Spinal cord (tissue), 10 donors: ENCODE data around the gene GOLGA8Q. TPM values are rescaled to one million over a fixed set of nuclear protein-coding genes. Genes with fewer than 3 reads are reported as not detected.
"Not testable (repeated sequence)": the region's sequence is repeated elsewhere in the genome, so short reads cannot be mapped to it uniquely, and the experiment has no call there.

Experiments used
- DNase-seq, 6 donors: peaks; one replicate each; pipeline versions ENCODE4 v3.0.0 to v3.0.0-alpha.2; 2013 to 2015; ENCODE audit warnings: low spot score in 6 of 6, low read depth in 4 of 6
- H3K27ac ChIP-seq: one replicate; pipeline ENCODE4 v1.5.1; 2013; ENCODE audit warnings: low read depth, low read length, control low read depth
- H3K27me3 ChIP-seq: one replicate; pipeline ENCODE4 v1.6.1; 2013; ENCODE audit warnings: low read length; ENCODE audit not compliant: control insufficient read depth, insufficient read depth
- H3K36me3 ChIP-seq: one replicate; pipeline ENCODE4 v1.6.1; 2013; ENCODE audit warnings: low read length; ENCODE audit not compliant: control insufficient read depth, insufficient read depth
- H3K4me1 ChIP-seq: one replicate; pipeline ENCODE4 v1.6.1; 2013; ENCODE audit warnings: low read length; ENCODE audit not compliant: control insufficient read depth, insufficient read depth
- H3K4me3 ChIP-seq: one replicate; pipeline ENCODE4 v1.5.1; 2013; ENCODE audit warnings: low read depth, low read length, control low read depth
- H3K9me3 ChIP-seq: one replicate; pipeline ENCODE4 v1.6.1; 2013; ENCODE audit warnings: low read length; ENCODE audit not compliant: control insufficient read depth, insufficient read depth
- WGBS: methylation state at CpG from one replicate; pipeline ENCODE4 v1.1.5; 2013; ENCODE audit warnings: missing lambda C conversion rate; ENCODE audit not compliant: insufficient coverage; 5-methylcytosine and 5-hydroxymethylcytosine counted together
- polyA plus RNA-seq, 2 donors: library from polyadenylated mRNA; unstranded; fragments of 120-200 nt; gene quantifications; one replicate each; pipeline ENCODE4 v1.2.1, GENCODE V29; 2013; ENCODE audit not compliant: insufficient read length in 2 of 2
- small RNA-seq: library from RNA; depleted of rRNA; stranded (forward); fragments of <200 nt; gene quantifications from one replicate; pipeline ENCODE3, GENCODE V24; 2014; ENCODE audit warnings: low replicate concordance
- total RNA-seq, 2 donors: library from RNA; depleted of rRNA in 1 of 2; stranded (reverse); fragments of 120-200 nt in 1 of 2; fragments of >200 nt in 1 of 2; gene quantifications; one replicate each; pipeline versions ENCODE4 v1.2.3 to v1.2.4, GENCODE V29; 2013 to 2014
- donor health status: healthy.

The GOLGA8Q gene
- total and polyA plus RNA-seq, 4 donors = 0.87 to 3.7 (median 2.1) TPM

- not testable (repeated sequence) for H3K27me3 ChIP-seq, DNase-seq, H3K9me3 ChIP-seq, H3K4me3 ChIP-seq, H3K27ac ChIP-seq, H3K36me3 ChIP-seq, H3K4me1 ChIP-seq
- WGBS = no CpG with 5 or more reads among the region's 6 CpGs
Observed at GRCh38 chr15:30579394-30579970, 27.6 kb downstream of the GOLGA8Q start.

GRCh38 chr15:30580716-30581115 is 28.9 kb downstream of the GOLGA8Q start:
- not testable (repeated sequence) for H3K4me3 ChIP-seq, H3K4me1 ChIP-seq

GRCh38 chr15:30598953-30599352 is 47.1 kb downstream of the GOLGA8Q start:
- not testable (repeated sequence) for H3K27me3 ChIP-seq, H3K4me3 ChIP-seq, H3K9me3 ChIP-seq, H3K4me1 ChIP-seq, H3K36me3 ChIP-seq, H3K27ac ChIP-seq, DNase-seq
- WGBS = no CpG with 5 or more reads among the region's 2 CpGs

More at GRCh38 chr15:30580716-30581115, 28.9 kb downstream of the GOLGA8Q start:
- no CpG with 5 or more reads among the region's 4 CpGs for WGBS
- DNase-seq, H3K36me3 ChIP-seq, H3K9me3 ChIP-seq, H3K27me3 ChIP-seq, H3K27ac ChIP-seq: not testable (repeated sequence)

GRCh38 chr15:30603796-30604195 is 51.9 kb downstream of the GOLGA8Q start, which contains the start of gene GOLGA8H:
Gene GOLGA8H, plus strand, starts transcription at chr15:30604028. Its CDS starts 98 bp downstream, at chr15:30604126.
- H3K9me3 ChIP-seq, H3K27me3 ChIP-seq, H3K27ac ChIP-seq, H3K4me3 ChIP-seq, DNase-seq, H3K4me1 ChIP-seq, H3K36me3 ChIP-seq: not testable (repeated sequence)
- WGBS = no CpG with 5 or more reads among the region's 8 CpGs

Small RNA genes lying within 50 kb of the gene (small RNA-seq; reads per million reads assigned to genes)
- not detected for gene RF00096
- not detected for gene RN7SL796P

Other genes starting within 250 kb of the GOLGA8Q start
- gene CHRFAM7A, start 158.5 kb upstream of the GOLGA8Q start, total RNA-seq = 1 to 10 TPM; 3.2 to 9.0 TPM
- gene CHRFAM7A, start 158.5 kb upstream of the GOLGA8Q start, polyA plus RNA-seq = 10 to 100 TPM in 1 of 2 donors, 1 to 10 TPM in 1; 8.3 to 10.9 TPM
- 1 to 10 TPM; 2.8 to 5.5 TPM for gene GOLGA8R, start 137.8 kb upstream of the GOLGA8Q start, total RNA-seq
- 1 to 10 TPM; 3.8 to 8.1 TPM for gene GOLGA8R, start 137.8 kb upstream of the GOLGA8Q start, polyA plus RNA-seq
- gene GOLGA8H, start 52.0 kb downstream of the GOLGA8Q start, total RNA-seq = 1 to 10 TPM in 1 of 2 donors, under 1 TPM in 1; 0.79 to 2.2 TPM
- 1 to 10 TPM; 1.2 to 2.0 TPM for gene GOLGA8H, start 52.0 kb downstream of the GOLGA8Q start, polyA plus RNA-seq